ENCODE measurements around the gene UBASH3B.

DNA sequence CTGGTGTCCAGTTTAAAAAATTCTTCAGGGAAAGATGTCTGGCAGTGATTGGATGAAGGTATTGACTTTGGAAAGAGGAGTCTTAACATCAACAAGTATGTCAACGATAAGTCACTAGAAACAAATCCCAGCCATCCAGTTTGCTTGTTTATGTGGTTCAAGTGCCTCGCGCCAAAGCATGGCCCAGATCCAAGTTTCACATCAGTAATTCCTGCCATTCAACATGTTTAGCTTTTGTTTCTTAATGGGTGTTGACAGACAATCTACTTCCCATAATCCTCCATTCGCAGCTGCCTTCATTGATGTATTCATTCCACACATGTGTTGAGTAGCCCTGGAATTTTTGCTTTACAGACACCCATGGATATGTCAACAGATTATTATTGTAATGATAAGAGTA, 77.8 kb downstream of the UBASH3B start:
- TF ChIP-seq, protein P1, sequence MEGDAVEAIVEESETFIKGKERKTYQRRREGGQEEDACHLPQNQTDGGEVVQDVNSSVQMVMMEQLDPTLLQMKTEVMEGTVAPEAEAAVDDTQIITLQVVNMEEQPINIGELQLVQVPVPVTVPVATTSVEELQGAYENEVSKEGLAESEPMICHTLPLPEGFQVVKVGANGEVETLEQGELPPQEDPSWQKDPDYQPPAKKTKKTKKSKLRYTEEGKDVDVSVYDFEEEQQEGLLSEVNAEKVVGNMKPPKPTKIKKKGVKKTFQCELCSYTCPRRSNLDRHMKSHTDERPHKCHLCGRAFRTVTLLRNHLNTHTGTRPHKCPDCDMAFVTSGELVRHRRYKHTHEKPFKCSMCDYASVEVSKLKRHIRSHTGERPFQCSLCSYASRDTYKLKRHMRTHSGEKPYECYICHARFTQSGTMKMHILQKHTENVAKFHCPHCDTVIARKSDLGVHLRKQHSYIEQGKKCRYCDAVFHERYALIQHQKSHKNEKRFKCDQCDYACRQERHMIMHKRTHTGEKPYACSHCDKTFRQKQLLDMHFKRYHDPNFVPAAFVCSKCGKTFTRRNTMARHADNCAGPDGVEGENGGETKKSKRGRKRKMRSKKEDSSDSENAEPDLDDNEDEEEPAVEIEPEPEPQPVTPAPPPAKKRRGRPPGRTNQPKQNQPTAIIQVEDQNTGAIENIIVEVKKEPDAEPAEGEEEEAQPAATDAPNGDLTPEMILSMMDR (IDR thresholded peaks at IDR 0.05; ENCODE audit: insufficient read depth, low read length), result no peak
- TF ChIP-seq POLR2AphosphoS5 (IDR thresholded peaks at IDR 0.05; ENCODE audit: low read depth) (no peak), GABPA (IDR thresholded peaks at IDR 0.05; ENCODE audit: low read depth) (no peak)

Measured in HL-60 (cell line).